ENCODE measurements around the gene CBX5. TPM values are rescaled to one million over a fixed set of nuclear protein-coding genes. Genes with fewer than 3 reads are reported as not detected.

Gene CBX5
- total RNA-seq, 1 donor from 2014 or later, result 219 TPM

DNA sequence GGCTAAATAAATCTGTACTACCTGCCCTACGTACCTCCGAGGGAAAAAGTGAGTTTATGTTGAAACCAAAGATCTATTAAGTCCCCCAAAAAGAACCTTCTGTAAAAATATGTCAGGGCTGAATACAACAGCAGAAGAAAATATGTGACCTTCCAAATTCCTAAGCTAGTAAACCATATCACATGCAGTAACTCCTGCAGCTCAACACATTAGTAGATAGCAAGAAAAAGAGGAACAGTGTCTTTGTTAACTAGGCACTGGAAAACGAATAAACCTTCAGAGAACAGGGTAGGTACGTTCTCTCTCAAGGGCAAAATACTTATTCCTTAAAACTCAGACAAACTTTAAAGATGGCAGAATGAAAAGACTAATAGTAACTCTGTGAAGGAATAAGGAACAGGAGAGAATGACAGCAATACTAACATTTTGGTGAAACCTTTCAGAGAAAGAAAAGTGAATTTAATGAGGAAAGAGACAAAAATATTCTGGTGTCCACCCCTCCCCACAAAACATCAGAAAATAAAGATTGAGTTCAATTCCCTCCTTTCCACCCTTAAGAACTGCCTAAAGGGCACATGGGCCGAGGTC lies 18.0 kb downstream of the CBX5 start:
- no peak for DNase-seq (ENCODE audit: low spot score in 2 of 2, unreplicated experiment in 2 of 2)
- TF ChIP-seq, protein P1, sequence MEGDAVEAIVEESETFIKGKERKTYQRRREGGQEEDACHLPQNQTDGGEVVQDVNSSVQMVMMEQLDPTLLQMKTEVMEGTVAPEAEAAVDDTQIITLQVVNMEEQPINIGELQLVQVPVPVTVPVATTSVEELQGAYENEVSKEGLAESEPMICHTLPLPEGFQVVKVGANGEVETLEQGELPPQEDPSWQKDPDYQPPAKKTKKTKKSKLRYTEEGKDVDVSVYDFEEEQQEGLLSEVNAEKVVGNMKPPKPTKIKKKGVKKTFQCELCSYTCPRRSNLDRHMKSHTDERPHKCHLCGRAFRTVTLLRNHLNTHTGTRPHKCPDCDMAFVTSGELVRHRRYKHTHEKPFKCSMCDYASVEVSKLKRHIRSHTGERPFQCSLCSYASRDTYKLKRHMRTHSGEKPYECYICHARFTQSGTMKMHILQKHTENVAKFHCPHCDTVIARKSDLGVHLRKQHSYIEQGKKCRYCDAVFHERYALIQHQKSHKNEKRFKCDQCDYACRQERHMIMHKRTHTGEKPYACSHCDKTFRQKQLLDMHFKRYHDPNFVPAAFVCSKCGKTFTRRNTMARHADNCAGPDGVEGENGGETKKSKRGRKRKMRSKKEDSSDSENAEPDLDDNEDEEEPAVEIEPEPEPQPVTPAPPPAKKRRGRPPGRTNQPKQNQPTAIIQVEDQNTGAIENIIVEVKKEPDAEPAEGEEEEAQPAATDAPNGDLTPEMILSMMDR (IDR thresholded peaks at IDR 0.05; ENCODE audit: unreplicated experiment), result no peak
- peak overlapping the region; percentile 92 for H3K27ac Mint-ChIP-seq
- H3K9me3 Mint-ChIP-seq, result no peaks in the 10 kb centered on the region
- peaks cover 1% of the 10 kb centered on the region for H3K36me3 Mint-ChIP-seq
- H3K4me1 Mint-ChIP-seq, result peaks cover 80% of the 10 kb centered on the region
- H3K4me3 Mint-ChIP-seq, result peak overlapping the region; percentile 8
- no peaks in the 10 kb centered on the region for H3K27me3 Mint-ChIP-seq (ENCODE audit: low read depth)

DNA sequence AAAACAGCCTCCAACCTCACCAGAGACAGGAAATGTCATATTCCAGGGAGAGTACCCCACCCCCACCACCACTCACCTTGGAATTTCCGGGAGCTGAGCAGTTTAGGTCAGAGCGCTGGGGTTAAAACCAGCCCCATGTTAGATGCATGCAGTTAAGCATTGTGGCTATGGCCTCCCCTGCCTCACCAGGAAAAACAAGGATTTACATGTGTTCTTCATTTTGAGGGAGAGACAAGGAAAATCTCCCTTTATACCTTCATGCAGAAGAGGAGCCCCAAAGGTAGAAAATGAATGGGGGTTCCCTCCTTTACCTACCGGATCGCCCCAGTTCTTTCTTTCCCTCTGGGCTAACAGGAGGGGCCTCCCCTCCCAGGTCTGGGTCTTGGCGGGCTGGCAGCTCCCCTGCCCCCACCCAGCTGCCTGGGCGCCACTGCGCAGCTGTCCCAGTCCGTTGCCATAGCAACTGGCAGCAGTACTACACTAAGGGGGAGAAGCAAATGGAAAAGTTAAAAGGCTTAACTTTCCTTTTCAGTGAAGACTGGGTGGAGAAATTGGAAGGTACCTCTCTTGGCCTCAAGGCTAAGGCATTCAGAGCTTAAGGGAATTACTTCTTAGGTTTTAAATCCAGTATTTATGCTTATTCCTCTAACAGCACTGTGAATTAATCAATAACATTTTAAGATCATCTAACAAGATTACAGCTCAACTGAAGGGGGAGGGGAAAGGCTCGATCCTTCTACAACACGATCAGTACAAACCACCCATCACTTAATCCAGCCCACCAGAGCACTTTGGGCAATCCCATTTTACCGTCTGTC lies 20.5 kb downstream of the CBX5 start:
- H3K36me3 Mint-ChIP-seq, result peaks cover 13% of the 10 kb centered on the region
- peak; percentile 70 to 76 for DNase-seq (ENCODE audit: low spot score in 2 of 2, unreplicated experiment in 2 of 2)
- TF ChIP-seq, protein P1 (IDR thresholded peaks at IDR 0.05; ENCODE audit: unreplicated experiment), result no peak
- H3K9me3 Mint-ChIP-seq, result no peaks in the 10 kb centered on the region
- peaks cover 74% of the 10 kb centered on the region for H3K4me1 Mint-ChIP-seq
- H3K4me3 Mint-ChIP-seq, result peak overlapping the region; percentile 61
- peak overlapping the region; percentile 98 for H3K27ac Mint-ChIP-seq
- H3K27me3 Mint-ChIP-seq (ENCODE audit: low read depth), result no peaks in the 10 kb centered on the region

DNA sequence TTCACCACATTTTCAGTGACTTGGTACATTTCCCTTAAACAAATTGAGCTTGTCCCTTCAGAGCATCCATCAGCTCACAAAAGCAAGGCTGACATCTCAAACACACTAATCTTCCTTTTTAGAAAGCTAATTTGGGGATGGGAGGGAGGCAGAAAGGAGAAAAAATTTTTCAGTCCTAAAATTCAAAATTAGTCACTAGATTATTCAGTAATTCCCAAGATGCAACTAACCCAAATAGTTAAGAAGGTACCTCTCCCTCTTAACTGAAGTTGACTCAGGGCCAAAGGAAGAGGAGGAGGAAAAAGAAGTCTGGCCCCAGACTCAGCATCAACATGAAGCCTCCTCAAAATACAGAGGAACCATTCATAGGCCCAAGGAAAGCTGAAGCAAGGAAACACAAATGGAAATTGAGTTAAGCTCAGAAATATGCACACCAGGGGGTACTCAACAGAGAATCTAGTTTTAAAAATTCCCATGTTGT lies 21.7 kb downstream of the CBX5 start:
- Mint-ChIP-seq H3K4me1 (peaks cover 68% of the 10 kb centered on the region), H3K4me3 (peak overlapping the region; percentile 52), H3K9me3 (no peaks in the 10 kb centered on the region), H3K36me3 (peaks cover 13% of the 10 kb centered on the region), H3K27me3 (ENCODE audit: low read depth) (no peaks in the 10 kb centered on the region), H3K27ac (peak overlapping the region; percentile 98)
- TF ChIP-seq, protein P1 (IDR thresholded peaks at IDR 0.05; ENCODE audit: unreplicated experiment), result no peak
- DNase-seq (ENCODE audit: low spot score in 2 of 2, unreplicated experiment in 2 of 2), result no peak

- no peaks in the 10 kb centered on the region for H3K9me3 Mint-ChIP-seq
- no peak for DNase-seq (ENCODE audit: low spot score in 2 of 2, unreplicated experiment in 2 of 2)
- H3K4me1 Mint-ChIP-seq, result peaks cover 60% of the 10 kb centered on the region
- peaks cover 15% of the 10 kb centered on the region for H3K36me3 Mint-ChIP-seq
- peak overlapping the region; percentile 3 for H3K4me3 Mint-ChIP-seq
- TF ChIP-seq, protein P1 (IDR thresholded peaks at IDR 0.05; ENCODE audit: unreplicated experiment), result no peak
- H3K27ac Mint-ChIP-seq, result peak overlapping the region; percentile 98
- no peaks in the 10 kb centered on the region for H3K27me3 Mint-ChIP-seq (ENCODE audit: low read depth)
These were observed 22.6 kb downstream of the CBX5 start for GRCh38 chr12:54257332-54257731.

- H3K4me3 Mint-ChIP-seq, result no peak overlapping the region
- peaks cover 33% of the 10 kb centered on the region for H3K36me3 Mint-ChIP-seq
- H3K27ac Mint-ChIP-seq, result no peak overlapping the region
- no peak for DNase-seq (ENCODE audit: low spot score in 2 of 2, unreplicated experiment in 2 of 2)
- H3K27me3 Mint-ChIP-seq (ENCODE audit: low read depth), result no peaks in the 10 kb centered on the region
- no peaks in the 10 kb centered on the region for H3K9me3 Mint-ChIP-seq
- H3K4me1 Mint-ChIP-seq, result peaks cover 29% of the 10 kb centered on the region
- TF ChIP-seq, protein P1 (IDR thresholded peaks at IDR 0.05; ENCODE audit: unreplicated experiment), result no peak
These were observed 26.7 kb downstream of the CBX5 start for GRCh38 chr12:54253240-54253639.
